Umbilical cord (tissue), 2 donors: Measurements from ENCODE around the gene SHE. TPM values are rescaled to one million over a fixed set of nuclear protein-coding genes. Genes with fewer than 3 reads are reported as not detected.
"Not testable (repeated sequence)": the region's sequence is repeated elsewhere in the genome, so short reads cannot be mapped to it uniquely, and the experiment has no call there.

Source experiments
- DNase-seq: peaks from one replicate; pipeline ENCODE4 v3.0.0-alpha.2; 2015; ENCODE audit warnings: low spot score
- total RNA-seq: library from RNA; depleted of rRNA; stranded (reverse); fragments of >200 nt; gene quantifications from one replicate; pipeline ENCODE4 v1.2.3, GENCODE V29; 2014; ENCODE audit warnings: low replicate concordance; ENCODE audit not compliant: insufficient read depth

SHE gene
- total RNA-seq: 3.4 TPM

DNA sequence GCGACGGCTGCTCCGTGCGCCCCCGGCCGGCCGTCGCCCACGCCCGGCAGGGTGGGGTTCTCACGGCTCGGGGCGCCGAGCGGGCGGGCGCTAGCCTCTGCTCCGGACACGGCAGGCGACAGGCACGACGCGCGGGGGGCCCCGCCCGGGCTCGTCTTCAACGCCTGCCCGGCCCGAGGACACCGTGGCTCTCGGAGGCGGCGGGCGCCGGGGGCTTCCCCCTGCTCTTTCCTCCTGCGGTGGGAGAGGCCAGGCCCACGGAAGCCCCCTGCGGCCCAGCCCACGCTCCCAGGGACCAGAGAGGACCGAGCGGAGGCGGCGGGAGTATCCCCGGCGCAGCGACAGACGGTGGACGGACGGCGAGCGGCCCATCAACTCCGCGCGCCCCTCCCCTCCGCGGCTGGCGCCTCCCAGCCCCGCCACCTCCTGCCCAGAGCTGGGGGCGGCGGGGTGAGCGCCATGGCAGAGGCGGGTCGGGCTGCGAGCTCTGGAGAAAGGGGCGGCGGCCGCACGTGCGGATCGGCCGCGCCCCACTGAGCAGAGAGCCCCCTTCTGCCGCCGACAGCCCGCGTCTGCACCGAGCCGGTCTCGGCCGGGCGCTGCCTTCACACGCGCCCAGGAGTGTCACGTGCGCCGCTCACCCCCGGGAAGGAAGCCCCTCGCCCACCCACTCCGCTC lies at the start of gene SHE, which contains the start of gene TDRD10:
Gene SHE (minus strand): TSS at position 347 of the 678 bp plus-strand sequence. CDS start 386 bp downstream, outside the sequence.
Gene TDRD10 (plus strand): TSS at position 154 of the 678 bp plus-strand sequence. CDS start 4,685 bp downstream, outside the sequence.
- no peak for DNase-seq

DNA sequence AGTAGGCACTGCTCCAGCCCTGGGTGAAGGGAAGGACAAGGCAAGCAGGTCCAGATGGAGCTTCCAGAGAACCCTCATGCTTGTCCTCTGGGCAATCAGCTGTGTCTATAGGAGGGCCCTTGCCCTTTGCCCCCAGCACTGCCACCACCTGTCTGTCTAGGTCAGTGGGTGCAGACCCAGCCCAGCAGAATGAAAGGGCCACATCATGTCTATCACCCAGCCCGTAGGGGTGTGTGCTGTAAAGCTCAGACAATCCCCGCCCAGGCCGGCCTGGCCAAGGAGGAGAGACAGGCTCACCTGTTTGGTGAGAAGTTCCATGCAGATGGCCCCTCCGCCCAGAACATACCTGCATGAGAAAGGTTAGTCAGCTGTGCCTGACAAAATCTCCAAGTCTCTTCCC lies 49.3 kb upstream of the SHE start:
- DNase-seq: no peak

DNA sequence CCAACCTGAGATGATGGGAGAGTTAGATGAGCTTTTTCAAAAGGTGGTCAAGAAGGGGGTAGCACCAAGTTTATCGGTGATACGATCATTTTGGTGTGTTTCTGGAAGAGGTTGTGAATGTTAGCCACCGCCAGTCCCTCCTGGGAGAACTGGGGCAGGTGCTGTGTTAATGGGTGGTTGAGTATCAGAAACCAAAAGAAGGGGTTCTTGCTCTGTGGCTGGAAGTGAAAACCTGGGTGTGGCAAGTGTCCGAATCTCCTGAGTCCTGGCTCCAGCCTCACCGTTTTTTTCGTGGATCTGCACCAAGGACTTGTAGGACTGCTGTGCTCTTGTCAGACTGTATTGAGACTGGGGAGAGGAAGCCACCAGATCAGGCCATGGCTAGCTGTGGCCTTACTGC lies 48.4 kb upstream of the SHE start:
- DNase-seq: no peak

DNA sequence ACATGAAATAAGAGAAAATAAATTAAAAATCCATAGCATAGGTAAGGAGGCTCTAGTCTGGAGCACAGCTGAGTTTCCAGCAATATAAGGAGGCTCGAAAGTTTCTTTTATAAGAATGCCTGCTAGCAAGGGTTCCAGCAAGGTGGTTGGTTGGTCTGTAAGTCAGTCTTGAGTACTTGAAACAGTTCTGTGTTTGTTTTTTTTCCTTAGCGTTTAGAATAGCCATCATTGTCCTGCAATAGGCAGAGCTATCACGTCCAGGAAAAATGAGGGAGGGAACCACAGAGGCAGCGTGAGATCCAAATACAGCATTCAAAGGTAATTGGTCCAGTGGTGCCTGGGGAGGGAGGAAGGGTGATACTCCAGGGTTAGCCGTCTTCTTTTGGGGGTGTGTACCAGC lies 47.9 kb upstream of the SHE start:
- no peak for DNase-seq

DNA sequence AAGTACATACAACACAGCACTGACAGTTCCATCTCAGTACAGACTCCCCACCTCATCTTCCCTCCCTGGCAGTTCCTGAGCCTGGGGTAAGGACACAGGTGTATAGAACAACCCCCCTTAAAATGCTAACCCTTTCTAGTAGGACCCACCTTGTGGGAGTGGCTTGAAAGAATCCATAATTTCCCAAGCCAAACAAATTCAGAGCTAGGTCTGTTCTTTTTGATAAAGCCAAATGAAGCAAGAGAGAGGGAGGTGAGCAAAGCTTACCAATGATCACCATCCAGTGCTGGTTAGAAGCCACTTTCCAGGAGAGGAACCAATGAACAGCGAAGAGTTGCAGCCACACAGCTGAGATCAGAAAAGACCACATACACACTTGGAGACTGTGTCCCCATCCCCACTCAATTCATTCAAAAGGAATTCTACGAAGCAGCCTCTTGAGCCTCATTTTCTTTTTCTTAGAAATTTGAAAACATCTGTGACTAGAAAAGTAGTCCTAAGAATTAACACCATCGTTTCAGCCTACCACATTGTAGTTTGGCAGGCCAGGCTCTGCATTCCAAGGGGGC lies 47.1 kb upstream of the SHE start:
- DNase-seq: no peak

DNA sequence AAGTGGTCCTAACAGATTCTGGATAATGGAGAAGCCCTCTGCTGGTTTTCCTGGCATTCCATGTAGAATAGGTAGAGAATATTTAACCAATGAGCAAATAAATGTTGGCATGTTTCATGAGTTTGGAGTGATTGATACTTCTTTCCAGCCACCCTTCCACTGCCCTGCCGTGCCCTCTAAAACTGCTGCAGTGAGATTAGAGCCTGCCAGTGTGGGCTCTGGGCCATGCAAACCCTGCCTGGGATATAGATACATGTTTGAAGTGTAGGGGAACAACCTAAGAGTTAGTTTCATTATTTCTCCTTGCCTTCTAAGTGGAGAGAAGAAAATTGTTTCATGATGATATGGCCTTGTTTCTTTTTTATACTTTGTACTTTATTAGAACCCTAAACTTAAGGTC lies 45.8 kb upstream of the SHE start:
- DNase-seq: no peak

DNA sequence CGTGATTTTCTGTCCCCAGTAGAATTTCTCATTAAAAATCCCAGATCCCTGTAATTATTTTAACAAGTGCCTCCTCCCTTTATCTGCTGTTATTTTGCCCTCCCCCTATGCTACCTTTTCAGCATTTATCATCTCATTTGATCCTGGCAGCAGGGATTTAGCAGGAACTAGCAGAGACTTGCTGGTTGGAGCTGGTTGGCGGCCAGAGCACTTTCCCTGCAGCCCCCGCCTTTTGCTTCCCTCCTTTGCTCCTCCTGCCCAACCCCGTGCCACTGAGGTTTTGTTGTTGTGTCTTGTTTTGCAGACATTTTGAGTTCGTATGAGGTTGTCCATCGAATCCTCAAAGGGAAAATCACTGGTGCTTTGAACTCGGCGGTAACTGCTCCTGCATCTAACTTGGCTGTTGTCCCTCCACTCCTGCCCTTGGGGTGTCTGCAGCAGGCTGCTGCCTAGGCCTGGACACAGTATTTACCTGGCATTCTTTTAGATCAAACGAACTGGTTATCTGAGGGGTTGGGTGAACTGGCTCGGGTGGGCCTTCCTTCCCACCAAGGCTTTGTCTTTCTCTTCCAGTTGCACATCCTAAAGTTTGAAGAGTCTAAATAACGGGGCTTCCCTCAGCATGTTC lies 45.0 kb upstream of the SHE start:
- DNase-seq: peak; percentile 21

DNA sequence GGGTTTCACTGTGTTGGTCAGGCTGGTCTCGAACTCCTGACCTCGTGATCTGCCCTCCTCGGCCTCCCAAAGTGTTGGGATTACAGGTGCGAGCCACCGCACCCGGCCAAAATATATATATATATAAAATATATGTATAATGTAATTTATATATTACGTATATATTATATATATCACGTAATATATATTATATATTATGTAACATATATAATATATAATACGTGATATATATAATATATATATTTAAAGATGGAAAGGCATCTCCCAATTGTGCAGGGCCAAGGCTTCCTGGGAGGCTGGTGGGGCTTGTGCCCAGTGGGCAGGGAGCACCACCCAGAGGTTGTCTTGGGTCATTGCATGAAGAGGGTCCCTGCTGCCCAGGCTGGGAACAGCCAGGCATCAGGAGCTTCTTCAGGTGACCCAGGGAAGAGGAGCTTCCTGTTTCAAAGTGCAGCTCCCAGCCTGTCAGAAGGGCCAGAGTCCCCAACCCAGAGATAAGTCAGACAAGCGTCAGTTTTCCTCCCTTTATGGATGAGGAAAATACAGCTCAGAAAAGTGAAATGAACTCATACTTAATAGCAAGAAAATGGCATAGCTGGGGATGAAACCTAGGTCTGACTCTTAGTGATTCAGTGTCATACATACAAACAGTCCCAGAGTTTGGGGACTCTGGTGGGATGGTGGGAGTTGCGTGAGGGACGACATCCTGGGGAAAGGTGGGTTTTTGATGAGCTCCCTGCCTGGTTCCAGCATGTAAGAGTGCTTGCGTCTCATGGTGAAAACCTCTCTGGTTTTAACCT lies 44.3 kb upstream of the SHE start:
- peak; percentile 40 for DNase-seq

DNA sequence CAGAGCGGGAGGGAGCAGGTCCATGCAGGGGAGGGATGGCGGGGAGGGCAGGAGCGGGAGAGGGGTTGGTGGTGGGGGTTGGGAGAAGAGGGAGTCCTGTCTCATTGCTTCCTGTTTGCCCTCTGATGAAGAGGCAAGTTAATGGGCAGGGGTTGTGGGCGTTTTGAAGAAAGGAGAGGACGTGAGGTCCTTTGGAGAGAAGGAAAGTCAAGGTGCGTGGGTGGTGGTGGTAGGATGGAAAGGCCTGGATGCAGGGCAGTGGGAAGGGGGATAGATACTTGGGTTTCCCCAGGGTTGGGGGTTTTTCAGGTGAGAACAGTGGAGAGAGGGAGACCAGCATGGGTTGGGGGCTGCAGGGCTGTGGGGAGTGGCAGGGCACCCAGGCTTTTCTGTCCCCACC lies 39.0 kb upstream of the SHE start:
- DNase-seq: no peak

DNA sequence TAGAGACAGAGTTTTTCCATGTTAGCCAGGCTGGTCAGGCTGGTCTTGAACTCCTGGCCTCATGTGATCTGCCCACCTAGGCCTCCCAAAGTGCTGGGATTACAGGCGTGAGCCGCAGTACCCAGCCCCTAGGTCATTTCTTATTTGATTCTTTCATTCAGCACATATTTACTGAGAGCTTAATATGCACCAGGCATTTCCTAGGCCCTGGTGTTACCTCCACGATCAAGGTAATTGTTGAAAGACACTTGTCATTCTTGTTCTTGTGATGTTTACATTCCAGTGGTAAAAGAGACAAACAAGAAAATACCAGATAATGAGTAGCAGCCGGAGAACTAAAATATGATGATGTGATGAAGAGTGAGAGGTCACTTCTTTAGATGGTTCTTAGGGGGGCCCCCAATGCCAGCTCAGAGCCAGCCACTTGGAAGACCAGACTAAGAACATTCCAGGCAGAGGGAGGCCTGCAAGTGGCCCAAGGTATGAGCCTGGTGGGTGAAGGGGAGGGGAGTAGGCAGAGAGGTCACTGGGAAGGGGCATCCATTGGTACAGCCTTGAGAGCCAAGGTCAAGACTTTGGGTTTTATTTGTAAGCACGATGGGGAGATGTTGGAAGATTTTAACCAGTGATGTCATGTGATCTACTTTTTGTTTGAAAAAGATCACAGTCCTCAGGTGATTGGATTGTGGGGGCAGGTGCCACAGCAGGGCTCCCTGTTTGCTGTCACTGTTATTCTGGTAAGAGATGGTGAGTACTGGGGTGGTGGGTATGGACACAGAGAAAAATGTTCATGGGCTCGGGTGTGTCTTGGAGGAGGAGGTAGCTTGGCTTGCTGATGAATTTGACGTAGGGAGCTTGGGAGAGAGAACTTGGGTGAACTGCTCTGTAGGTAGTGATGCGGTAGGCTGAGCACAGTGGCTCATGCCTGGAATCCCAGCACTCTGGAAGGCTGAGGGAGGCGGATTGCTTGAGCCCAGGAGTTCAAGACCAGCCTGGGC lies 37.6 kb upstream of the SHE start:
- DNase-seq: no peak

DNA sequence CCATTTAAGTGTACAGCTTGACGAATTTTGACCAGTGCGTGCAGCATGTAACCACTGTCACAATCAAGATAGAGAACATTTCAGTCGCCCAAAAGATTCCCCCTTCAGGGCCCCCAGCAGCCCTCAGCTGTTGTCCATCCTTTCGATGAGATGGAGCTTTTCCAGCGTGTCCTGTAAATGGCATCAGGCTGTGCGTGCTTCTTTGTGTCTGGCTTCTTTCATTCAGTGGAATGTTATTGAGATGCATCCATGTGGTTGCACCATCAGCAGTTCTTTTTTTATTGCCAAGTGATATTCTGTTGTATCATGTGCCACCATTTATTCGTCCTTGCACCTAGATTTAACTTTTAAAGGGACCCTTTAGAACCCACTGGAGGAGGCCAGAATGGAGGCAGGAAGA lies 34.4 kb upstream of the SHE start:
- DNase-seq: no peak

DNA sequence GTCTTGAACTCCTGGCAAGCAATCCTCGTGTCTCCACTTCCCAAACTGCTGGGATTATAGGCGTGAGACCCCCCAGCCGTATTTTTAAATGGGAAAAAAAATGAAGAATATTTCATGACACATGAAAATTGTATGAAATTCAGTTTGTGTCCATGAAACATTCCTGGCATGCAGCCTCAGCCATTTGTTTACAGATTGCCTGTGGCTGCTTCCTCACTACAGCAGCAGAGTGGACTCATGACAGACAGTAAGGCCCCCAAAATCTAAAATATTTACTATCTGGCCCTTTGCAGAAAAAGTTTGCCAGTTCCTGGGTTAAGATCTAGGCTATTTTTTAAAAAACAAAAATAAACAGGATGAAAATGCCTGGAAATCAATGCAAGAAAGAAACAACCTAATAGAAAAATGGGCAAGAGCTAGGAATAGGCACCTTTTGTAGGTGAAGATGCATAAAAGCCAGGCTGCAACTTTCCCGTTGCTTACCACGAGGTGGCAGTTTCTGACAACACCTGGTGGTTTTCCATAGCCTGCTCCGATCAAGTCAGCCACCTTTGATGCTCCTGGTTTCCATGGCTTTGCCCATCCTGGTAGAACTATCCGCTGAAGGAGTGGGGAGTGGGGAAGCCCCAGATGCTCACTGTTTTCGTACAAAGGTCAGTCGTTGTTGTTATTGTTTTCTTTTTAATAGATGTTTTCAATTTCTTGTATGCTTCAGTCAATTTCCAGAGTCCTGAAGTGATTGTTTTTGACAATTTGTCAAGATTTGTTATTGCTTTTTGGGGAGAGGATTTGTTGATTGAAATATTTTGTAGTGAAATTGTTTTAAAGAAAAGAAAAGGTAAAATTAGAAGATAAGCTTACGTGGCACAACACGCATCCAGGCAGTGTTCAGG lies 32.0 kb upstream of the SHE start:
- no peak for DNase-seq

DNA sequence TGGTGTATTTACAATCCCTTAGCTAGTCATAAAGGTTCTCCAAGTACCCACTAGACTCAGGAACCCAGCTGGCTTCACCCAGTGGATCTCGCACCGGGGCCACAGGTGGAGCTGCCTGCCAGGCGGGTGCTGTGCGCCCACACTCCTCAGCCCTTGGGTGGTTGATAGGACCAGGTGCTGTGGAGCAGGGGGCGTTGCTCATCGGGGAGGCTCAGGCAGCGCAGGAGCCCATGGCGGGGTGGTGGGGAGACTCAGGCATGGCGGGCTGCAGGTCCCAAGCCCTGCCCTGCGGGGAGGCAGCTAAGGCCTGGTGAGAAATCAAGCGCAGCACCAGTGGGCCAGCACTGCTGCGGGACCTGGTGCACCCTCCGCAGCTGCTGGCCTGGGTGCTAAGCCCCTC lies 29.7 kb upstream of the SHE start:
- not testable (repeated sequence) for DNase-seq

DNA sequence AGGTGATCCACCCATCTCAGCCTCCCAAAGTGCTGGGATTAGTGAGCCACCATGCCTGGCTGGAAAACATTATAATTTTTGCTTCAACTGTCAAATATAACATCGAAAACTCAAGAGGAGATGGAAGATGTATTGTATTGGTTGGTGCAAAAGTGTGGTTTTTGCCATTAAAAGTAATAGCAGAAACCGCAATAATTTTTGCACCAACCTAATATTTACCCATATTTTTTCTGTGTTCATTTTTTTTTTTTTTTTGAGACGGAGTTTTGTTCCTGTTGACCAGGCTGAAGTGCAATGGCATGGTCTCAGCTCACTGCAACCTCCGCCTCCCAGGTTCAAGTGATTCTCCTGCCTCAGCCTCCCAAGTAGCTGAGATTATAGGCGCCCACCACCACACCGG lies 27.1 kb upstream of the SHE start:
- DNase-seq: no peak

DNA sequence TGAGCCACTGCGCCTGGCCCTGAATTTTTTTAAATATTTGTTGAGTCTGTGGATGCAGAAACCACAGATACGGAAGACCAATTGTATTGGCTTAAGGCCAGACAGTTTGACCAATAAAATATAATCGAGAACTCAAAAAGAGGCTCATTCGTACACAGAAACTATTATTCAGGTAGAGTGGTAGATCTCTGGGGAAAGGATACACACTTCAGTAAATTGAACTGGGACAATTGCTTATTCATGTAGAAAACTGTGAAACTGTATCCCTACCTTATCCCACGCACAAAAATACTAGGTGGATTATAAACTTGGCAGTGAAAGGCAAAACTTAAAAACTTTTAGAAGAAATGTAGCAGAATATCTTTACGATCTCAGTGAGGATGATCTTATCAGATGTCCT lies 25.0 kb upstream of the SHE start:
- DNase-seq: no peak

DNA sequence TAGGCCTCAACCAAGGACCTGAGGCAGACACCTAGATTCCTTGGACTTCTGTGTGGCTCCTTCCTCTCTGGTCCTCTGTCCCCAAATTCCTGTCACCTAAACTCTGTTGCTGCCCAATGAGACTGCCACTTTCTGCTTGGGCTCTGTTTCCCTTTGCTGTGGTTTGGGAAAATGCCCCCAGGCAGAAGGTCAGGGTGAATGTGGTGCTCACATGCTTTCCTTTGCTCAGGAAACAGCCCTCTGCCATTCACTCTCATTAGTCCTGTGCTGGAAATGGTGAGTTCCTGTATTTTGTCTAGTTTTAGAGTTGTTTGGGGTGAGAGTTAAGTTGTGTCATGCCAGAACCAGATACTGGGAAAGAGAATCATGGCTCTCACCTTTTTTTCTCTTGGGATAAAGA lies 22.7 kb upstream of the SHE start:
- no peak for DNase-seq

DNA sequence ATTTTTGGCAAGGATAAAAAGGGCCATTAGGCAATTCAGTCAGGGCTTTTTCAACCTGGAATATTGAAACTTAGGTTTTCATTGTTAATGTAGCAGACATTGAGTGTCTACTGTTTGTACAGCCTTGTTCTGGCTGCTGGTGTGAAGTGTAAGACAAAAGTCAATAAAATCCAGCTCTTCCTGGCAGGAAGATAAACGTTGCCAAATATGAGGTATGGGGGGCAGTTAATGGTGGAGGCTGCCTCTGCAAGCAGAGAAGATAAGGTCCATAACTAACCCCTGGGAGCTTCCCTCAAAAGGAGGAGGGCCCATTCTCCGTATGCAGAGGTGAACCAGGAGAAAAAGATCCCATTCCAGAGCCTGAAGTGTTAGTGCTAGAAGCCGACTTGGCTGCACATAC lies 19.5 kb upstream of the SHE start:
- no peak for DNase-seq

DNA sequence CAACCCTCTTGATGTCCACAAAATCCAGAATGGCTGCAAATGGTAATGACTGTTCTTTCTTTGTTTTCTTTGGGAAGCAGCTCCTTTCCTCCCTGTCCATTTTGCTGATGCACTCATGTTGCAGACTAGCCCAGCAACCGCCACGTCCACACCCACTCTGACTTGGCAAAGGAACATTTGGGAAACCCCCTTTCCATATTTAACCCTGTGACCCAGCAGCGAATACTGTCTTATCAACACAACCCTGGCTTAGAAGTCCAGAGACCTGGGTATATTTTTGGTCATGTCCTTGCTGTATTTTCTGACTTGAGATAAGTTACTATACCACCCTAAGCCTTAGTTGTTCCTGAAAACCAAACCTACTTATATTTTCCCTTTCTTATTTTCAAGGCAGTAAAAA lies 18.1 kb upstream of the SHE start:
- DNase-seq: no peak

DNA sequence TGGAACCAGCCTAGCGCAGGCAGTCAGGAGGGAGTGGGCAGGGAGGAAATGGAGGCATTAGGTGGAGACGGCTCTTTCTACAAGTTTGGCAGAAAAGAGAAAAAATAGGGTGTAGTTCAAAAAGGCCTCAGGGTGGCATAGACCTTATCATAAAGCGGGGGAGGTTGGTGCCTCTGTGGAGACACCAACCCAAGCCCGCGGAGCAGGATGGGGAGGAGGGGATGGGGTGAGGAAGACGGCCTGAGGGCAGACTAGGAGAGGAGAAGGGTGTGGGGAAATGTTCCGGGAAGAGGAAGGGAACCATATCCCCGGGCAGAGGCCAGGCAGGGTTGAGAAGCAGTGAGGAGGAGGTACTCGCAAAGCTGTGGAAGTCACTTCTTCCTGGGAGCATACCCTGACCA lies 17.4 kb upstream of the SHE start:
- no peak for DNase-seq

DNA sequence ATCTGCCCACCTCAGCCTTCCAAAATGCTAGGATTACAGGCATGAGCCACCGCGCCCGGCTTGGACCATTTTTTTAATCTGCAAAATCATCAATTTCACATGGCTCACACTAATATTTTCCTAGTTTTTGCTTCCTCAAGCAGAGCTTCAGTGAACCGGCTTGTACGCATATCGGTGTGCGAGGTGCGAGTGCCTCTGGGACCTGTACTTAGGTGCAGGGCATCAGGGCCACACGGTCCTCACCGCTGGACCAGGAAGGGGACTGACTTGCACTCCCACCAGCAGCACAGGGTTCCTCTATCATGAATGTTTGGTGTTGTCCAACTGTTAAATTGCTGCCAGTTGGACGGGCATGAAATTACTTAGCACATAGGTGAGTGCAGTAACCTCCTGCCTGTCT lies 15.4 kb upstream of the SHE start:
- no peak for DNase-seq
